GF-D8 (cell line): ENCODE measurements around the gene EFHD1.

Source experiments
- DNase-seq: peaks from one replicate; lab custom pipeline; 2025; lab: John Stamatoyannopoulos, UW

Gene EFHD1

GRCh38 chr2:232633413-232634205 lies at the start of gene EFHD1:
Gene EFHD1 (plus strand): TSS chr2:232633604. CDS start chr2:232633705, 101 bp downstream.
- no peak for DNase-seq

- DNase-seq = no peak
Observed at GRCh38 chr2:232584238-232584637, 49.2 kb upstream of the EFHD1 start.

GRCh38 chr2:232586943-232587505 lies 46.4 kb upstream of the EFHD1 start:
- no peak for DNase-seq

- DNase-seq = no peak
Observed at GRCh38 chr2:232587512-232587911, 45.9 kb upstream of the EFHD1 start.

GRCh38 chr2:232588031-232588430 lies 45.4 kb upstream of the EFHD1 start:
- no peak for DNase-seq

GRCh38 chr2:232588680-232589585 lies 44.5 kb upstream of the EFHD1 start:
- no peak for DNase-seq

GRCh38 chr2:232592772-232593395 lies 40.5 kb upstream of the EFHD1 start:
- DNase-seq = no peak

- no peak for DNase-seq
Observed at GRCh38 chr2:232593982-232594381, 39.4 kb upstream of the EFHD1 start.

GRCh38 chr2:232597362-232598079 lies 35.9 kb upstream of the EFHD1 start:
- no peak for DNase-seq

GRCh38 chr2:232598293-232598692 lies 35.1 kb upstream of the EFHD1 start:
- no peak for DNase-seq

- no peak for DNase-seq
Observed at GRCh38 chr2:232600053-232600773, 33.2 kb upstream of the EFHD1 start.

GRCh38 chr2:232603283-232603682 lies 30.1 kb upstream of the EFHD1 start:
- no peak for DNase-seq

- no peak for DNase-seq
Observed at GRCh38 chr2:232604535-232604934, 28.9 kb upstream of the EFHD1 start.

GRCh38 chr2:232607011-232607410 lies 26.4 kb upstream of the EFHD1 start:
- no peak for DNase-seq

GRCh38 chr2:232609607-232610006 lies 23.8 kb upstream of the EFHD1 start:
- no peak for DNase-seq

- no peak for DNase-seq
Observed at GRCh38 chr2:232610081-232610480, 23.3 kb upstream of the EFHD1 start.

- no peak for DNase-seq
Observed at GRCh38 chr2:232611061-232611460, 22.3 kb upstream of the EFHD1 start.

GRCh38 chr2:232611559-232612218 lies 21.7 kb upstream of the EFHD1 start:
- DNase-seq = no peak

GRCh38 chr2:232613538-232614134 lies 19.8 kb upstream of the EFHD1 start:
- DNase-seq = no peak

- DNase-seq = no peak
Observed at GRCh38 chr2:232615339-232615738, 18.1 kb upstream of the EFHD1 start.
